Mucosa of stomach (tissue), 1 donor: ENCODE data around the gene RPL13A.

ENCODE experiments used
- H3K27me3 ChIP-seq: one replicate; pipeline ENCODE4 v1.7.0; 2013; ENCODE audit warnings: mild to moderate bottlenecking, low read length; ENCODE audit not compliant: control insufficient read depth, insufficient read depth
- H3K36me3 ChIP-seq: one replicate; pipeline ENCODE4 v1.7.0; 2013; ENCODE audit warnings: low read length; ENCODE audit not compliant: control insufficient read depth, insufficient read depth
- H3K4me1 ChIP-seq: one replicate; pipeline ENCODE4 v1.7.0; 2013; ENCODE audit warnings: mild to moderate bottlenecking, low read length; ENCODE audit not compliant: control insufficient read depth, insufficient read depth
- H3K4me3 ChIP-seq: one replicate; pipeline ENCODE4 v1.7.0; 2013; ENCODE audit warnings: low read length
- H3K9ac ChIP-seq: one replicate; pipeline ENCODE4 v1.7.0; 2013; ENCODE audit warnings: mild to moderate bottlenecking, low read length, moderate library complexity
- H3K9me3 ChIP-seq: one replicate; pipeline ENCODE4 v1.7.0; 2013; ENCODE audit warnings: mild to moderate bottlenecking, low read length, moderate library complexity; ENCODE audit not compliant: control insufficient read depth
- donor health status: Pancreatic carcinoma.

The RPL13A gene

GRCh38 chr19:49530708-49531107, 43.3 kb downstream of the RPL13A start:
- H3K4me3 ChIP-seq: no peak overlapping the region
- H3K36me3 ChIP-seq: no peaks in the 10 kb centered on the region
- H3K9me3 ChIP-seq: no peaks in the 10 kb centered on the region
- no peaks in the 10 kb centered on the region for H3K27me3 ChIP-seq
- H3K4me1 ChIP-seq: peaks cover 10% of the 10 kb centered on the region
- no peak overlapping the region for H3K9ac ChIP-seq

- no peak overlapping the region for H3K9ac ChIP-seq
- H3K9me3 ChIP-seq: no peaks in the 10 kb centered on the region
- no peaks in the 10 kb centered on the region for H3K36me3 ChIP-seq
- peaks cover 6% of the 10 kb centered on the region for H3K4me1 ChIP-seq
- H3K4me3 ChIP-seq: peak overlapping the region; percentile 19
- no peaks in the 10 kb centered on the region for H3K27me3 ChIP-seq
Measured at GRCh38 chr19:49533551-49534488, 46.4 kb downstream of the RPL13A start.

GRCh38 chr19:49534632-49535385, 47.4 kb downstream of the RPL13A start:
- Histone ChIP-seq H3K27me3 (no peaks in the 10 kb centered on the region), H3K9me3 (no peaks in the 10 kb centered on the region), H3K9ac (no peak overlapping the region), H3K4me3 (no peak overlapping the region), H3K4me1 (peaks cover 6% of the 10 kb centered on the region), H3K36me3 (no peaks in the 10 kb centered on the region)

- H3K27me3 ChIP-seq: no peaks in the 10 kb centered on the region
- H3K4me1 ChIP-seq: peaks cover 6% of the 10 kb centered on the region
- no peaks in the 10 kb centered on the region for H3K36me3 ChIP-seq
- no peaks in the 10 kb centered on the region for H3K9me3 ChIP-seq
- H3K9ac ChIP-seq: no peak overlapping the region
- no peak overlapping the region for H3K4me3 ChIP-seq
Measured at GRCh38 chr19:49536921-49537462, 49.6 kb downstream of the RPL13A start.

GRCh38 chr19:49538643-49539042, 51.2 kb downstream of the RPL13A start:
- Histone ChIP-seq H3K4me1 (no peaks in the 10 kb centered on the region), H3K4me3 (no peak overlapping the region), H3K9me3 (no peaks in the 10 kb centered on the region), H3K27me3 (no peaks in the 10 kb centered on the region), H3K36me3 (no peaks in the 10 kb centered on the region), H3K9ac (no peak overlapping the region)

GRCh38 chr19:49539192-49539952, 52.0 kb downstream of the RPL13A start:
- no peaks in the 10 kb centered on the region for H3K36me3 ChIP-seq

More at GRCh38 chr19:49539192-49539952, 52.0 kb downstream of the RPL13A start:
- Histone ChIP-seq H3K9ac (no peak overlapping the region), H3K9me3 (no peaks in the 10 kb centered on the region), H3K4me1 (no peaks in the 10 kb centered on the region), H3K27me3 (no peaks in the 10 kb centered on the region), H3K4me3 (no peak overlapping the region)
